GM18951 (cell line): ENCODE data around the gene TMEM9B.
"Not testable (repeated sequence)": the region's sequence is repeated elsewhere in the genome, so short reads cannot be mapped to it uniquely, and the experiment has no call there.

ENCODE experiments used
- POLR2A ChIP-seq: IDR thresholded peaks from 4 replicates; pipeline ENCODE4 v1.6.1; 2011; ENCODE audit warnings: mild to moderate bottlenecking; ENCODE audit not compliant: insufficient read length, insufficient read depth; ENCODE audit errors: extremely low read depth
- in situ Hi-C: fragments of 300-500 bp; cut with MboI; formaldehyde crosslinking; loops from one replicate; pipeline ENCODE4 v1.12.0; 2022; ENCODE audit warnings: low sequenced_read_pairs, mixed read lengths, inconsistent platforms; ENCODE audit not compliant: unreplicated experiment

The TMEM9B gene

GRCh38 chr11:8962841-8963240 is 1.4 kb downstream of the TMEM9B start:
- in situ Hi-C loops = no loop called here
- TF ChIP-seq POLR2A = no peak

DNA sequence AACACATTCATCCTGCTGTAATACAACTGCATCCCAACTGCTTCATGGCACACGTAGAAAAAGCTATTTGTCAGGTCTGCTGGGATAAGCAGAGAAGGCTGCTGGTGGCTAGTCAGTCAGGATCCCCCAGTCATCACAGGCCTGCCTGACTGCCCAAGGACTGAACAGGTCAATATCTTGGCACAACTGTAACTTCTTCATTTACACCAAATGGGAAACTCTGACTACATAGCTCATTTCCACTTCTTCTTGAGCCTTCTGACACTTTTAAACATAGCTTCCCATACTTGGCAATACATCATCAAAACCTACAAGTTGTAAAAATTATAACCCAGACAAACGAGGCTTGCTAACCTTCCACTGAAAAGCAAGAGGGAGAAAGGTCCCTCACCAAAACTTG is 2.8 kb downstream of the TMEM9B start:
- in situ Hi-C loops = no loop called here
- no peak for TF ChIP-seq POLR2A

- in situ Hi-C loops = no loop called here
- no peak for TF ChIP-seq POLR2A
These were observed 4.6 kb downstream of the TMEM9B start for GRCh38 chr11:8959546-8960166.

DNA sequence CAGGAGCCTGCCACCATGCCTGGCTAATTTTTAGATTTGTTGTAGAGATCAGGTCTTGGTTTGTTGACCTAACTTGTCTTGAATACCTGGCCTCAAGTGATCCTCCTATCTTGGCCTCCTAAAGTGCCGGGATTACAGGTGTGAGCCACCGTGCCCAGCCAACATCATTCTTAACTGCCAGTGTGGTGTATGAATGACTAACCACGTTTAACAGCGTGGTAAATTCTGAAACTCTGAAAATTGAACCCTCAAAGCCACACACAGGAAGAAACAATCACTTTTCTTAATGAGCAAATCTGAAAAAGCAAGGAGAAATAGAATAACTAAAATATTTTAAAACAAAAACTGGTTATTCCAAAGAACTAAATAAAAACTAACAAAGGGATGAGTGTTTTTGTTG is 7.4 kb downstream of the TMEM9B start:
- in situ Hi-C loops = no loop called here
- no peak for TF ChIP-seq POLR2A

DNA sequence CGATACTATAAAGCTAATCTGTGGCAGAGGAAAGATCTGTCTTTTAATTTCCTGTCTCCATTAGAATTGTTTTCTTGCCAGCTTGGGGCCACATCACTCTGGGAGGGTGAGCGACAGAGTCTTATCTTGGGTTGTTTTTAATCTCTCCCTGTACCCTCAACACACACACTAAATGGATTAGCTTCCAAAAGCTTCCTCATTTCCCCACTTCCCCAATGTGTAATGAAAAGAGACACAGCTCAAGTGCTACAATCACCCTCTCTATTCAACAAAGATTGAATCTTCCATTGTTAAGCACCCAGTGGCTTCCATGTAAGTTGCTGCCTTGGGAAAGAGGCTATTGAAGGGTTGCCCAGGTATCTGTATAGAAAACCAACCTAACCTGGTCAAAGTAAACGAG is 15.4 kb downstream of the TMEM9B start:
- TF ChIP-seq POLR2A = no peak
- in situ Hi-C loops = no loop called here

DNA sequence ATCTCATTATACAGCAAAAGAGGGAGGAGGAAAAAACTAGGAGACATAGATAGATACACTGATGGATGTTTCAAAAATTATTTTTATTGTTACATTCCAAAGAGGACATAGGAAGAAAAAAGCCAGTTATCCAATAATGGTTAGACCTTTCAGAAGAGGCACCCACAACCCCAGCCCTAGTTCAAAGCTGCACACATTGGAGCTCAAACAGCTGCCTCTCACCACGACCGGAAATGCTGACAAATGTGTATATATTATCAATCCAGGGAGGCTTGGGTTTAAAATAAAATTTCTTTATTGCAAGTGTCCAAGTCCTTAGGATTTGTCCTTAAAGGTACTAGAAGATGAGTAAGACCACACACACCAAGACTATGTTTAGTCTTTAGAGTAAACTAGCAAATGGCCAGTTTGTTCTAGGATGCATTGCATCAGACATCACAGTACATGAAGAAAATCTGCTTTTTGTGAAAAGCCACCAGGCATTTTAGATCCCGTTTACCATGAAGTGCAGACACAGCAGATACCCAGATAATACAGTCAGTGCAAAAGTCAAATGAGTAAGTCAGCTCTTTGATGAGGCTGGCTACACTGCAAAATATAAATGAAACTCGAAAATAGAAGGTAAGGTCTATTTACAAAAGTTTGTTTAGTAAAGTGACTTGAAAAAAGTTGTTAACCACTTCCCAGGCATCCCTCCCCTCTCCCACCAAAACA is 16.9 kb downstream of the TMEM9B start:
- in situ Hi-C loops = no loop called here
- TF ChIP-seq POLR2A = no peak

DNA sequence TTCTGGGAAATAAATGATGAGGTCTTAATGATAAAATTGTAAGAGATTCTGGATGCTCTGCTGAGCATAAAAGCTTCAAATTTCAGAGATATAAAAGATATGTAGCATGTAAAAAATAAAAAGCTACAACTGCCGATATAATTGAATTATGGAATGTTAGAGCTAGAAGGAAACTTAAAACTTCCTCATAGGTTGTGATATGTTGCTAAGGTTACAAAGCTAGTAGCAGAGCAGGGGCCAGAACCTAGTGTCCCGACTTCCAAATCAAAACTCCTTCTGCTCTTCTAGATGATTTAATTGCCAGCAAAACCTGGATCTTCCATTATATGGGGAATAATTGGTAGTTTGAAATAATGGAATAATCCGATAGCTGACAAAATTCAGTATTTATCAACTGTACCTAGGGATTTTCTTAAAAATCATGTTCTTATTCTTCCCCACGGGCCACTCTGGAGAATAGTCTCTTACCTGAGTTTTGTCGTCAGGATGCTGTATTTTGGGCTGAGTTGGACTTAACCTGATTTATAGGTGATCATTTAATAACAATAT is 21.6 kb downstream of the TMEM9B start, which contains the start of gene ASCL3:
Gene ASCL3, minus strand, starts transcription at position 499 of the 549 bp plus-strand sequence. CDS start 4,855 bp downstream, outside the sequence.
- in situ Hi-C loops = no loop called here
- TF ChIP-seq POLR2A = no peak

DNA sequence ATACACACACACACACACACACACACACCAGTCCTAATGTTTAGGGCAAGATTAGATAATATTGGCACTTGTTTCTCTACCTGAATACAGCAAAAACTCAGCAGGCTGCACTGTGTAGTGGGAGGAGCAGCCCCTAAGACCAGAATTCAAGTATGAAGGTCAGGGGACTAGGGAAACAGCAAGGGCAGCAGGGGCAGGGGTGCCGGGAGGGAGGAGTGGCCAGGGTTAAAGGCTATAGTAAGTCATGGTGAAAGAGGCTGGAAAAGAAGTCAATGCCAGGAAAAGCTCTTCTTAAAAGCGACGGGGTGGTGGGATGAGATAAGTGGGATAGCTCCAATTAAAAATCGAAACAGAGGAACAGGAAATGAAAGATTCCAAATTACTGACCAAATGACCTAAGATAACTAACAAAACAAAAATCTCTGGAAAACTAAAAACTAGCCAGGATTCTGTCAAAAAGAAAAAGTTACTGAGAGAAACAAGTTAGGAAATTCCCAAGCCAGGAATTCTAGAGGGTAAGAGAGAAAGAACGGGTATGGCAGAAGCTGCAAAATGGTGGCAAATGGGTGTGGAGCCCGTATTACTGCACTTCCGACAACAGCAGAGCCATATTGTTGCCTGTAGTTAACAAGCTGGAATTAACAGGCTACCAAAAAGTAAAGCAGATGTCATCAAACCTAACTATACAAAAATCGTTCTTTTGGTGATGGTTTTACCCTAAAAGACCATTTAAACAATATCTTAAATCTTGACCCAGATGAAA is 22.7 kb downstream of the TMEM9B start:
- in situ Hi-C loops = no loop called here
- TF ChIP-seq POLR2A = no peak

DNA sequence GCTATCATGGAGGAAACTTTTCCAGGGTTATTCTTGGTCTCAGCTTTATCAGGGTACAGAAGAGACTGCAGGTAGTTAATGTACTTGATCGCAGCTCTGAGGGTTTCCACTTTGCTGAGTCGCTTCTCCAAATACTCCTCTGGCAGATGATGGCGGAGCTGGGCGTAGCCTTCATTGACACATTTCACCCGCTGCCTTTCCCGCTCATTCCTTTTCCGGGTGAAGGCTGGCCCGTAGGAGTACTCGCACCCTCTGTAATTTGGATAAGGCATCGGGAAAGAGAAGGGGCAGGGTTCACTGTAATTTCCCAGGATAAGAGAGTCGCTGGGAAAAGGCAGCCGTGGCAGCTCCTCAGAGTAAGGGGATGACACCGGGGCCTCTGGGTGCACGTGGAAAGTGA is 26.6 kb downstream of the TMEM9B start:
- in situ Hi-C loops = no loop called here
- TF ChIP-seq POLR2A = no peak

DNA sequence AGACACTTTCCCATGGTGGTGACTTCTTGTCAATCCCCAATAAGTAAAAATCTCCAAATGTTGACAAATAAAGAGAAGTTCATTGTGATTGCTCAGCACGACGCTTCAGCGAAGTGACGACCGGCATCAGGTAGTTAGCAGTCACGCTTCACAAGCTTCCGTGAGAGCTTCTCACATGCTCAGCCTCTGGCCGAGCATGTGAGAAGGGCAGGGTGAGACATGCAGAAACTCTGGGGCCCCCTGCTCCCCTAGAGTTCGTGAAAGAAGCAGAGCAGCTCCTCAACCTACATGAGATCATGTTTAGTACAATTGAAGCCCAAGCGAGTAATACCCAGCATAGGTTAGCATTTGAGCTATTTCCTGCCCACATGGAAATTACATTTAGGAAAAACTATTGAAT is 27.1 kb downstream of the TMEM9B start:
- in situ Hi-C loops = no loop called here
- no peak for TF ChIP-seq POLR2A

GRCh38 chr11:8935789-8936188 is 28.5 kb downstream of the TMEM9B start:
- in situ Hi-C loops = not testable (repeated sequence)

GRCh38 chr11:8934742-8935488 is 29.3 kb downstream of the TMEM9B start:
- TF ChIP-seq POLR2A = no peak

DNA sequence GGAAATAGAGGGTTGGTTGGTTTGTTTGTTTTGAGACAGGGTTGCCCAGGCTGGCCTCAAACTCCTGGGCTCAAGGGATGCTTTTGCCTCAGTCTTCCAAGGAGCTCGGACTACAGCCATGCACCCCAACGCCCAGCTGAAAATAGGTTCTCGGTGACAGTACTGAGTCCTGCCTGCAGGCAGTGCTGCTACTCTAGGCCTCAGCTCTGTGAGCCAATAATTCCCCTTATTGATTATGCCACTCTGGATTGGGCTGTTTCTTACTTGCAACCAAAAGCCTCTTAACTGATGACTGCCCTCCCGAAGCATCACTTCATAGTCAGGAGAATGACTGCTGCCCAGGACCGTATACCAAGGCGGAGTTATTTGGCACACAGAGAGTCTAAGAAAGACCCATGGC is 30.3 kb downstream of the TMEM9B start:
- in situ Hi-C loops = no loop called here
- no peak for TF ChIP-seq POLR2A

More at GRCh38 chr11:8934742-8935488, 29.3 kb downstream of the TMEM9B start:
- in situ Hi-C loops = no loop called here
